Effector memory CD4-positive, alpha-beta T cell (primary cell): ENCODE data around the gene CEP128.
"Not testable (repeated sequence)": the region's sequence is repeated elsewhere in the genome, so short reads cannot be mapped to it uniquely, and the experiment has no call there.

Source experiments
- DNase-seq, 3 donors: peaks; one replicate each; pipeline ENCODE4 v3.0.0-alpha.2; 2020
- H3K27ac ChIP-seq: 2 replicates; pipeline ENCODE4 v1.7.0; 2013; ENCODE audit warnings: mild to moderate bottlenecking, low read length, moderate library complexity; ENCODE audit not compliant: insufficient read depth, poor library complexity, severe bottlenecking
- H3K27me3 ChIP-seq: replicated peaks from 2 replicates; pipeline ENCODE4 v1.7.0; 2013; ENCODE audit warnings: mild to moderate bottlenecking, low read length; ENCODE audit not compliant: insufficient read depth, control insufficient read depth, poor library complexity, severe bottlenecking
- H3K36me3 ChIP-seq: 2 replicates; pipeline ENCODE4 v1.7.0; 2013; ENCODE audit warnings: mild to moderate bottlenecking, low read length, moderate library complexity; ENCODE audit not compliant: control insufficient read depth, insufficient read depth
- H3K4me1 ChIP-seq: 2 replicates; pipeline ENCODE4 v1.7.0; 2013; ENCODE audit warnings: low read length, mild to moderate bottlenecking; ENCODE audit not compliant: control insufficient read depth, insufficient read depth, poor library complexity, severe bottlenecking
- H3K4me3 ChIP-seq: 2 replicates; pipeline ENCODE4 v1.7.0; 2013; ENCODE audit warnings: low read length, low read depth, mild to moderate bottlenecking; ENCODE audit not compliant: insufficient read depth, poor library complexity, severe bottlenecking
- H3K9me3 ChIP-seq: 2 replicates; pipeline ENCODE4 v1.7.0; 2013; ENCODE audit warnings: mild to moderate bottlenecking, low read length, moderate library complexity; ENCODE audit not compliant: control insufficient read depth

The CEP128 gene

GRCh38 chr14:80955416-80955941, 13.9 kb upstream of the CEP128 start, which contains the start of gene TSHR:
TSHR (plus strand) TSS chr14:80955621; CDS start chr14:80955681, 60 bp downstream.
- Histone ChIP-seq H3K27ac (no peak within 1 kb of the TSS), H3K4me3 (peak within 1 kb of the TSS; percentile 67), H3K4me1 (no peaks in the 10 kb centered on the region), H3K9me3 (no peaks in the 10 kb centered on the region), H3K36me3 (no peaks in the 10 kb centered on the region), H3K27me3 (no peaks in the 10 kb centered on the region)
- no peak for DNase-seq

GRCh38 chr14:80954687-80955299, 13.3 kb upstream of the CEP128 start:
- Histone ChIP-seq H3K27me3 (no peaks in the 10 kb centered on the region), H3K4me1 (no peaks in the 10 kb centered on the region), H3K9me3 (no peaks in the 10 kb centered on the region), H3K27ac (no peak overlapping the region), H3K36me3 (no peaks in the 10 kb centered on the region), H3K4me3 (peak overlapping the region; percentile 67)
- DNase-seq: peak; percentile 45 to 65 (median 55)

GRCh38 chr14:80953211-80953610, 11.7 kb upstream of the CEP128 start:
- H3K4me1 ChIP-seq, H3K4me3 ChIP-seq, H3K27ac ChIP-seq, H3K27me3 ChIP-seq, H3K36me3 ChIP-seq, DNase-seq, H3K9me3 ChIP-seq: not testable (repeated sequence)

GRCh38 chr14:80951491-80951890, 10.0 kb upstream of the CEP128 start:
- Histone ChIP-seq H3K4me3 (no peak overlapping the region), H3K36me3 (no peaks in the 10 kb centered on the region), H3K27ac (no peak overlapping the region), H3K4me1 (no peaks in the 10 kb centered on the region), H3K27me3 (no peaks in the 10 kb centered on the region), H3K9me3 (no peaks in the 10 kb centered on the region)
- no peak for DNase-seq

GRCh38 chr14:80948291-80948690, 6.8 kb upstream of the CEP128 start:
- Histone ChIP-seq H3K4me3 (no peak overlapping the region), H3K27me3 (no peaks in the 10 kb centered on the region), H3K27ac (no peak overlapping the region), H3K36me3 (no peaks in the 10 kb centered on the region), H3K9me3 (no peaks in the 10 kb centered on the region), H3K4me1 (no peaks in the 10 kb centered on the region)
- DNase-seq: no peak

- Histone ChIP-seq H3K36me3 (no peaks in the 10 kb centered on the region), H3K27me3 (no peaks in the 10 kb centered on the region), H3K4me1 (peaks cover 9% of the 10 kb centered on the region), H3K27ac (no peak overlapping the region), H3K4me3 (no peak overlapping the region), H3K9me3 (no peaks in the 10 kb centered on the region)
- no peak for DNase-seq
Observed at GRCh38 chr14:80946797-80947196, 5.3 kb upstream of the CEP128 start.

GRCh38 chr14:80946187-80946586, 4.6 kb upstream of the CEP128 start:
- H3K27me3 ChIP-seq: no peaks in the 10 kb centered on the region
- no peaks in the 10 kb centered on the region for H3K36me3 ChIP-seq
- no peak overlapping the region for H3K4me3 ChIP-seq
- H3K4me1 ChIP-seq: peaks cover 11% of the 10 kb centered on the region
- H3K9me3 ChIP-seq: no peaks in the 10 kb centered on the region
- H3K27ac ChIP-seq: no peak overlapping the region
- DNase-seq: no peak

- peaks cover 17% of the 10 kb centered on the region for H3K4me1 ChIP-seq
- no peaks in the 10 kb centered on the region for H3K9me3 ChIP-seq
- no peak for DNase-seq
- H3K36me3 ChIP-seq: no peaks in the 10 kb centered on the region
- no peaks in the 10 kb centered on the region for H3K27me3 ChIP-seq
- H3K27ac ChIP-seq: no peak overlapping the region
- no peak overlapping the region for H3K4me3 ChIP-seq
Observed at GRCh38 chr14:80944861-80945617, 3.5 kb upstream of the CEP128 start.

- peak overlapping the region; percentile 94 for H3K4me3 ChIP-seq
- H3K9me3 ChIP-seq: no peaks in the 10 kb centered on the region
- H3K27me3 ChIP-seq: no peaks in the 10 kb centered on the region
- no peak for DNase-seq
- peak overlapping the region; percentile 71 for H3K27ac ChIP-seq
- peaks cover 19% of the 10 kb centered on the region for H3K4me1 ChIP-seq
- H3K36me3 ChIP-seq: no peaks in the 10 kb centered on the region
Observed at GRCh38 chr14:80942191-80942600, 658 bp upstream of the CEP128 start.

GRCh38 chr14:80940146-80940545, 1.4 kb downstream of the CEP128 start:
- H3K4me1 ChIP-seq: peaks cover 19% of the 10 kb centered on the region
- H3K27me3 ChIP-seq: no peaks in the 10 kb centered on the region
- no peak overlapping the region for H3K27ac ChIP-seq
- H3K36me3 ChIP-seq: no peaks in the 10 kb centered on the region
- H3K9me3 ChIP-seq: no peaks in the 10 kb centered on the region
- no peak for DNase-seq
- no peak overlapping the region for H3K4me3 ChIP-seq
